IMR-90 (cell line): ENCODE measurements around the gene KLHL41. TPM values are rescaled to one million over a fixed set of nuclear protein-coding genes. Genes with fewer than 3 reads are reported as not detected.

ENCODE experiments used
- ATAC-seq: fragments of 200-7000 bp; cut with Tn5 transposase; 2 replicates; pipeline ENCODE4 v1.9.1; 2020; ENCODE audit warnings: low read depth, mild to moderate bottlenecking, moderate library complexity
- BruUV-seq: library from RNA; stranded (reverse); fragments of 400-500 nt; replicated peaks from 2 replicates; lab custom pipeline; 2021; lab: Mats Ljungman, UMichigan
- CTCF ChIA-PET: fragments of 300-600 bp; formaldehyde crosslinking; extraction: SDS; loops from one replicate; lab custom pipeline; 2021; ENCODE audit warnings: antibody characterized with exemption; lab: Yijun Ruan, JAX
- POLR2A ChIA-PET: fragments of 300-600 bp; sonication (Branson Sonifier 250); formaldehyde crosslinking; loops from one replicate; lab custom pipeline; 2022; ENCODE audit warnings: antibody characterized with exemption; ENCODE audit not compliant: unreplicated experiment; lab: Charles Lee
- DNase-seq: peaks from one replicate; pipeline ENCODE4 v3.0.0; 2013
- H2AFZ ChIP-seq: replicated peaks from 2 replicates; pipeline ENCODE3; 2013; ENCODE audit warnings: low read length, mild to moderate bottlenecking; ENCODE audit not compliant: poor library complexity
- H2AK5ac ChIP-seq: 2 replicates; pipeline ENCODE4 v1.6.1; 2013; ENCODE audit warnings: low read depth, low read length, inconsistent platforms
- H2AK9ac ChIP-seq: replicated peaks from 2 replicates; pipeline ENCODE3; 2013; ENCODE audit warnings: mild to moderate bottlenecking, low read depth, low read length, moderate library complexity; ENCODE audit not compliant: poor library complexity
- H2BK120ac ChIP-seq: 2 replicates; pipeline ENCODE4 v1.6.1; 2013; ENCODE audit warnings: low read depth, low read length, inconsistent platforms
- H2BK15ac ChIP-seq: 3 replicates; pipeline ENCODE4 v1.6.1; 2013; ENCODE audit warnings: low read depth, low read length, inconsistent platforms
- H2BK20ac ChIP-seq: 2 replicates; pipeline ENCODE4 v1.6.1; 2013; ENCODE audit warnings: low read depth, mild to moderate bottlenecking, inconsistent platforms, low read length, moderate library complexity
- H2BK5ac ChIP-seq: 2 replicates; pipeline ENCODE4 v1.6.1; 2013; ENCODE audit warnings: mild to moderate bottlenecking, low read depth, low read length, inconsistent platforms; ENCODE audit not compliant: poor library complexity, severe bottlenecking
- H3K14ac ChIP-seq: replicated peaks from 2 replicates; pipeline ENCODE4 v1.6.1; 2013; ENCODE audit warnings: low read depth, low read length, inconsistent platforms
- H3K18ac ChIP-seq: 2 replicates; pipeline ENCODE4 v1.6.1; 2013; ENCODE audit warnings: low read depth, low read length, control low read depth
- H3K23ac ChIP-seq: 2 replicates; pipeline ENCODE4 v1.6.1; 2013; ENCODE audit warnings: low read depth, low read length, inconsistent platforms
- H3K27ac ChIP-seq: 2 replicates; pipeline ENCODE4 v1.5.1; 2013; ENCODE audit warnings: mild to moderate bottlenecking, control low read depth, low read length; ENCODE audit not compliant: insufficient read depth
- H3K27me3 ChIP-seq: 2 replicates; pipeline ENCODE4 v1.6.1; 2013; ENCODE audit warnings: low read length; ENCODE audit not compliant: control insufficient read depth, insufficient read depth
- H3K36me3 ChIP-seq: 2 replicates; pipeline ENCODE4 v1.6.1; 2013; ENCODE audit warnings: low read length, mixed read lengths; ENCODE audit not compliant: control insufficient read depth, insufficient read depth
- H3K4ac ChIP-seq: 2 replicates; pipeline ENCODE4 v1.6.1; 2013; ENCODE audit warnings: low read depth, low read length, inconsistent platforms
- H3K4me1 ChIP-seq: 2 replicates; pipeline ENCODE4 v1.6.1; 2013; ENCODE audit warnings: low read length, mixed read lengths; ENCODE audit not compliant: control insufficient read depth, insufficient read depth
- H3K4me2 ChIP-seq: 2 replicates; pipeline ENCODE4 v1.6.1; 2013; ENCODE audit warnings: low read depth, mild to moderate bottlenecking, control low read depth, low read length, moderate library complexity
- H3K4me3 ChIP-seq: 2 replicates; pipeline ENCODE4 v1.5.1; 2013; ENCODE audit warnings: low read depth, mild to moderate bottlenecking, control low read depth, low read length, moderate library complexity; ENCODE audit not compliant: insufficient read depth
- H3K56ac ChIP-seq: 2 replicates; pipeline ENCODE4 v1.6.1; 2013; ENCODE audit warnings: low read length, inconsistent platforms; ENCODE audit not compliant: insufficient read depth; ENCODE audit errors: extremely low read depth
- H3K79me1 ChIP-seq, 2 experiments: 2 replicates each; pipeline ENCODE4 v1.6.1; 2013; ENCODE audit warnings: low read length in 2 of 2, inconsistent platforms in 1 of 2, low read depth in 1 of 2
- H3K9ac ChIP-seq: 2 replicates; pipeline ENCODE4 v1.6.1; 2013; ENCODE audit warnings: low read depth, low read length, control low read depth
- H3K9me1 ChIP-seq: 2 replicates; pipeline ENCODE4 v1.6.1; 2013; ENCODE audit warnings: low read length, inconsistent platforms; ENCODE audit not compliant: insufficient read depth
- H3K9me3 ChIP-seq: 2 replicates; pipeline ENCODE4 v1.6.1; 2013; ENCODE audit warnings: low read length; ENCODE audit not compliant: control insufficient read depth, insufficient read depth
- H4K20me1 ChIP-seq: 2 replicates; pipeline ENCODE4 v1.6.1; 2013; ENCODE audit warnings: low read length, inconsistent platforms; ENCODE audit not compliant: insufficient read depth
- H4K5ac ChIP-seq: 2 replicates; pipeline ENCODE4 v1.6.1; 2013; ENCODE audit warnings: mild to moderate bottlenecking, low read depth, low read length, control low read depth
- H4K8ac ChIP-seq, 2 experiments: 2 replicates each; pipeline ENCODE4 v1.6.1; 2013; ENCODE audit warnings: low read depth in 2 of 2, low read length in 2 of 2, control low read depth in 1 of 2, inconsistent platforms in 1 of 2
- H4K91ac ChIP-seq: 2 replicates; pipeline ENCODE4 v1.6.1; 2013; ENCODE audit warnings: low read depth, low read length, inconsistent platforms; ENCODE audit not compliant: insufficient read depth
- BHLHE40 ChIP-seq: fragments of 150-350 bp; IDR thresholded peaks from 2 replicates; pipeline ENCODE4 v1.6.1; 2016; ENCODE audit warnings: mild to moderate bottlenecking, low read depth, low read length
- CEBPB ChIP-seq: IDR thresholded peaks from 2 replicates; pipeline ENCODE4 v1.6.1; 2012; ENCODE audit warnings: low read depth, low read length, improper control_type of control experiment
- CHD1 ChIP-seq: IDR thresholded peaks from 2 replicates; pipeline ENCODE4 v1.6.1; 2012; ENCODE audit warnings: low read depth, low read length, improper control_type of control experiment
- FOS ChIP-seq: fragments of 150-350 bp; IDR thresholded peaks from 2 replicates; pipeline ENCODE4 v1.6.1; 2016; ENCODE audit warnings: low read depth, low read length
- MAFK ChIP-seq: IDR thresholded peaks from 2 replicates; pipeline ENCODE4 v1.6.1; 2012; ENCODE audit warnings: low read depth, low read length, improper control_type of control experiment
- MAZ ChIP-seq: IDR thresholded peaks from 2 replicates; pipeline ENCODE4 v1.6.1; 2012; ENCODE audit warnings: low read depth, mild to moderate bottlenecking, low read length, improper control_type of control experiment, moderate library complexity, borderline replicate concordance
- MXI1 ChIP-seq: IDR thresholded peaks from 2 replicates; pipeline ENCODE4 v1.6.1; 2012; ENCODE audit warnings: low read depth, mild to moderate bottlenecking, low read length, moderate library complexity, borderline replicate concordance
- NFE2L2 ChIP-seq: fragments of 150-350 bp; IDR thresholded peaks from 2 replicates; pipeline ENCODE4 v1.6.1; 2016; ENCODE audit warnings: low read depth, mild to moderate bottlenecking, low read length
- POLR2A ChIP-seq: IDR thresholded peaks from 2 replicates; pipeline ENCODE4 v1.6.1; 2012; ENCODE audit warnings: mild to moderate bottlenecking, low read depth, low read length
- RAD21 ChIP-seq: IDR thresholded peaks from 2 replicates; pipeline ENCODE4 v1.6.1; 2012; ENCODE audit warnings: low read length, improper control_type of control experiment
- RCOR1 ChIP-seq: IDR thresholded peaks from 2 replicates; pipeline ENCODE4 v1.6.1; 2012; ENCODE audit warnings: mild to moderate bottlenecking, low read length, improper control_type of control experiment; ENCODE audit not compliant: insufficient replicate concordance
- RFX5 ChIP-seq: IDR thresholded peaks from 2 replicates; pipeline ENCODE4 v1.8.0; 2012; ENCODE audit warnings: low read depth, mild to moderate bottlenecking, low read length, moderate library complexity
- SMC3 ChIP-seq: fragments of 150-350 bp; IDR thresholded peaks from 2 replicates; pipeline ENCODE4 v1.6.1; 2016; ENCODE audit warnings: low read depth, mild to moderate bottlenecking, antibody characterized with exemption, low read length, moderate library complexity
- WGBS, 2 experiments: methylation state at CpG; one replicate each; pipeline versions ENCODE4 v1.1.5 to v1.1.7; 2013; ENCODE audit warnings: missing lambda C conversion rate in 2 of 2; ENCODE audit not compliant: insufficient read length in 1 of 2; ENCODE audit errors: extremely low coverage in 2 of 2; 5-methylcytosine and 5-hydroxymethylcytosine counted together
- dilution Hi-C: fragments of 300-500 bp; cut with HindIII; formaldehyde crosslinking; loops from one replicate; pipeline ENCODE4 v1.14.3; 2018; ENCODE audit warnings: low sequenced_read_pairs; ENCODE audit not compliant: unreplicated experiment
- in situ Hi-C: fragments of 300-500 bp; cut with MboI; formaldehyde crosslinking; loops from 3 replicates; pipeline ENCODE4 v1.14.3; 2019; ENCODE audit warnings: low sequenced_read_pairs, inconsistent platforms, mixed read lengths
- intact Hi-C: fragments of 100-400 bp; cut with micrococcal nuclease; formaldehyde crosslinking; loops from 2 replicates; pipeline ENCODE4 v1.10.0; 2022
- polyA plus RNA-seq, 3 experiments: library from polyadenylated mRNA; depleted of rRNA; stranded (reverse); fragments of >200 nt; gene quantifications; 2 replicates each; pipeline ENCODE4 v1.2.3, GENCODE V29; 2012; ENCODE audit warnings: low replicate concordance in 1 of 3
- total RNA-seq: library from RNA; depleted of rRNA; stranded (reverse); fragments of >200 nt; gene quantifications from 2 replicates; pipeline ENCODE4 v1.2.3, GENCODE V29; 2012
- TF ChIP-seq, protein P1 (sequence below): fragments of 150-350 bp; IDR thresholded peaks from 2 replicates; pipeline ENCODE4 v1.6.1; 2017; ENCODE audit warnings: mild to moderate bottlenecking, antibody characterized with exemption, low read length, low read depth
- TF ChIP-seq, protein P2 (sequence below): conservative IDR thresholded peaks from 2 replicates; pipeline ENCODE4 v1.5.1; 2012; ENCODE audit warnings: mild to moderate bottlenecking, low read depth, low read length, improper control_type of control experiment
- TF ChIP-seq, protein P3 (sequence below): fragments of 150-350 bp; IDR thresholded peaks from 2 replicates; pipeline ENCODE4 v1.6.1; 2016; ENCODE audit warnings: low read depth, mild to moderate bottlenecking, low read length, moderate library complexity, borderline replicate concordance

Gene KLHL41
- total and polyA plus RNA-seq, 2 of the 4 experiments (the other 2 are of a cell fraction) = 0.10 to 0.18 TPM

DNA sequence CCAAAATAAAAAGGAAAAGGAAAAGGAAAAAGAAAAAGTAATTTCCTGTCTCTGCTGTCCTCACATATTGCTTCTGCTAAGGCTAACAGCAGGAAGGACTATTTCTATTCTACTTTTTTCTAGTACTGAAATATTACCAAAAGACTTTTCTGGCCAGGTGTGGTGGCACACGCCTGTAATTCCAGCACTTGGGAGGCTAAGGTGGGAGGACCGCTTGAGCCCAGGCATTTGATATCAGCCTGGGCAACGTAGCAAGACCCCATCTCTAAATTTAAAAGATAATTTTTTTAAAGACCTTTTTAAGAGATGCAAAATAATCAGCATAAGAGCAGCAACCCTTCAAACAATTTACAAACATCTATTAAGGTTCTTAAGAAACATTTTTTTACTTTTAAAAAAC lies 32.9 kb downstream of the KLHL41 start:
- no TSS peak for BruUV-seq
- Histone ChIP-seq H3K23ac (no peak overlapping the region), H3K36me3 (peaks cover 8% of the 10 kb centered on the region; the same call in 1 of the 2 replicates), H3K56ac (no peak overlapping the region), H3K18ac (no peak overlapping the region), H4K5ac (no peak overlapping the region), H3K4me2 (no peak overlapping the region), H3K79me1 (no peaks in the 10 kb centered on the region), H2BK120ac (no peak overlapping the region), H3K9me3 (no peaks in the 10 kb centered on the region), H4K91ac (no peak overlapping the region), H3K4ac (no peak overlapping the region), H3K4me3 (no peak overlapping the region), H3K9me1 (no peaks in the 10 kb centered on the region), H3K14ac (no peak overlapping the region), H2AFZ (no peak overlapping the region), H4K8ac (no peak overlapping the region), H3K4me1 (no peaks in the 10 kb centered on the region), H2AK9ac (no peak overlapping the region), H3K9ac (no peak overlapping the region), H2BK15ac (no peak overlapping the region), H2BK20ac (no peak overlapping the region), H3K27ac (no peak overlapping the region), H2AK5ac (no peak overlapping the region), H3K27me3 (no peaks in the 10 kb centered on the region), H4K20me1 (no peaks in the 10 kb centered on the region), H2BK5ac (no peak overlapping the region)
- no CpG with 5 or more reads among the region's 3 CpGs for WGBS, 2 experiments
- CTCF ChIA-PET = no interaction called here
- dilution Hi-C loops = no loop called here
- intact Hi-C loops = no loop called here
- in situ Hi-C loops = no loop called here
- TF ChIP-seq SMC3 (no peak), RCOR1 (no peak), BHLHE40 (no peak), MAZ (no peak), MAFK (no peak), FOS (no peak), CHD1 (no peak), MXI1 (no peak), RAD21 (no peak), POLR2A (no peak), RFX5 (no peak), CEBPB (no peak), NFE2L2 (no peak)
- TF ChIP-seq, protein P1, sequence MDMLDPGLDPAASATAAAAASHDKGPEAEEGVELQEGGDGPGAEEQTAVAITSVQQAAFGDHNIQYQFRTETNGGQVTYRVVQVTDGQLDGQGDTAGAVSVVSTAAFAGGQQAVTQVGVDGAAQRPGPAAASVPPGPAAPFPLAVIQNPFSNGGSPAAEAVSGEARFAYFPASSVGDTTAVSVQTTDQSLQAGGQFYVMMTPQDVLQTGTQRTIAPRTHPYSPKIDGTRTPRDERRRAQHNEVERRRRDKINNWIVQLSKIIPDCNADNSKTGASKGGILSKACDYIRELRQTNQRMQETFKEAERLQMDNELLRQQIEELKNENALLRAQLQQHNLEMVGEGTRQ = no peak
- TF ChIP-seq, protein P2, sequence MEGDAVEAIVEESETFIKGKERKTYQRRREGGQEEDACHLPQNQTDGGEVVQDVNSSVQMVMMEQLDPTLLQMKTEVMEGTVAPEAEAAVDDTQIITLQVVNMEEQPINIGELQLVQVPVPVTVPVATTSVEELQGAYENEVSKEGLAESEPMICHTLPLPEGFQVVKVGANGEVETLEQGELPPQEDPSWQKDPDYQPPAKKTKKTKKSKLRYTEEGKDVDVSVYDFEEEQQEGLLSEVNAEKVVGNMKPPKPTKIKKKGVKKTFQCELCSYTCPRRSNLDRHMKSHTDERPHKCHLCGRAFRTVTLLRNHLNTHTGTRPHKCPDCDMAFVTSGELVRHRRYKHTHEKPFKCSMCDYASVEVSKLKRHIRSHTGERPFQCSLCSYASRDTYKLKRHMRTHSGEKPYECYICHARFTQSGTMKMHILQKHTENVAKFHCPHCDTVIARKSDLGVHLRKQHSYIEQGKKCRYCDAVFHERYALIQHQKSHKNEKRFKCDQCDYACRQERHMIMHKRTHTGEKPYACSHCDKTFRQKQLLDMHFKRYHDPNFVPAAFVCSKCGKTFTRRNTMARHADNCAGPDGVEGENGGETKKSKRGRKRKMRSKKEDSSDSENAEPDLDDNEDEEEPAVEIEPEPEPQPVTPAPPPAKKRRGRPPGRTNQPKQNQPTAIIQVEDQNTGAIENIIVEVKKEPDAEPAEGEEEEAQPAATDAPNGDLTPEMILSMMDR = no peak
- TF ChIP-seq, protein P3, sequence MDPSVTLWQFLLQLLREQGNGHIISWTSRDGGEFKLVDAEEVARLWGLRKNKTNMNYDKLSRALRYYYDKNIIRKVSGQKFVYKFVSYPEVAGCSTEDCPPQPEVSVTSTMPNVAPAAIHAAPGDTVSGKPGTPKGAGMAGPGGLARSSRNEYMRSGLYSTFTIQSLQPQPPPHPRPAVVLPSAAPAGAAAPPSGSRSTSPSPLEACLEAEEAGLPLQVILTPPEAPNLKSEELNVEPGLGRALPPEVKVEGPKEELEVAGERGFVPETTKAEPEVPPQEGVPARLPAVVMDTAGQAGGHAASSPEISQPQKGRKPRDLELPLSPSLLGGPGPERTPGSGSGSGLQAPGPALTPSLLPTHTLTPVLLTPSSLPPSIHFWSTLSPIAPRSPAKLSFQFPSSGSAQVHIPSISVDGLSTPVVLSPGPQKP = no peak
- POLR2A ChIA-PET = no interaction called here
- DNase-seq (no peak), ATAC-seq (no peak)
